ENCODE results near the gene SLC41A3.
"Not testable (repeated sequence)": the region's sequence is repeated elsewhere in the genome, so short reads cannot be mapped to it uniquely, and the experiment has no call there.

Gene SLC41A3

GRCh38 chr3:125957020-125957419, 126.9 kb downstream of the SLC41A3 start:
- DNase-seq (ENCODE audit: low read depth), result not testable (repeated sequence)
